Natural killer cell (primary cell): Measurements from ENCODE around the gene GLT6D1. TPM values are rescaled to one million over a fixed set of nuclear protein-coding genes. Genes with fewer than 3 reads are reported as not detected.

Experiments used
- ATAC-seq, 3 donors: fragments of 150-1000 bp in 2 of 3; fragments of 200-7000 bp in 1 of 3; cut with Tn5 transposase; 1 replicate in 1 of 3; 2 replicates in 2 of 3; pipeline ENCODE4 v1.10.0; 2021; ENCODE audit warnings: mild to moderate bottlenecking in 2 of 3, moderate library complexity in 2 of 3
- DNase-seq, 2 donors: peaks; one replicate each; pipeline versions ENCODE4 v3.0.0 to v3.0.0-alpha.2; 2013 to 2021; ENCODE audit warnings: mixed read lengths in 1 of 2
- H3K27ac ChIP-seq: one replicate; pipeline ENCODE4 v1.5.1; 2013; ENCODE audit warnings: mild to moderate bottlenecking, low read length
- H3K27me3 ChIP-seq: one replicate; pipeline ENCODE4 v1.6.1; 2013; ENCODE audit warnings: low read length; ENCODE audit not compliant: control insufficient read depth, insufficient read depth
- H3K36me3 ChIP-seq: one replicate; pipeline ENCODE4 v1.6.1; 2013; ENCODE audit warnings: low read length; ENCODE audit not compliant: control insufficient read depth, insufficient read depth
- H3K4me1 ChIP-seq: one replicate; pipeline ENCODE4 v1.6.1; 2013; ENCODE audit warnings: low read length; ENCODE audit not compliant: control insufficient read depth, insufficient read depth
- H3K4me3 ChIP-seq: one replicate; pipeline ENCODE4 v1.5.1; 2013; ENCODE audit warnings: low read length
- H3K9me3 ChIP-seq: one replicate; pipeline ENCODE4 v1.6.1; 2013; ENCODE audit warnings: low read length; ENCODE audit not compliant: control insufficient read depth, insufficient read depth
- H3K27ac Mint-ChIP-seq, 2 donors: one replicate each; pipeline ENCODE4 v1.8.0; 2022; ENCODE audit warnings: mild to moderate bottlenecking in 2 of 2, mixed read lengths in 2 of 2, moderate library complexity in 1 of 2
- H3K27me3 Mint-ChIP-seq, 2 donors: one replicate each; pipeline ENCODE4 v1.8.0; 2022; ENCODE audit warnings: low read depth in 2 of 2, mixed read lengths in 2 of 2
- H3K36me3 Mint-ChIP-seq: one replicate; pipeline ENCODE4 v1.8.0; 2022; ENCODE audit warnings: mixed read lengths
- H3K4me1 Mint-ChIP-seq, 2 donors: one replicate each; pipeline ENCODE4 v1.8.0; 2022; ENCODE audit warnings: mixed read lengths in 2 of 2
- H3K4me3 Mint-ChIP-seq: one replicate; pipeline ENCODE4 v1.8.0; 2022; ENCODE audit warnings: mild to moderate bottlenecking, moderate library complexity, mixed read lengths
- H3K9me3 Mint-ChIP-seq, 2 donors: one replicate each; pipeline ENCODE4 v1.8.0; 2022; ENCODE audit warnings: mixed read lengths in 2 of 2
- CTCF ChIP-seq: fragments of 200-600 bp; IDR thresholded peaks from one replicate; pipeline ENCODE4 v1.8.0; 2022; ENCODE audit warnings: antibody characterized with exemption
- WGBS: methylation state at CpG from one replicate; pipeline ENCODE4 v1.1.7; 2013; ENCODE audit warnings: missing lambda C conversion rate; ENCODE audit not compliant: insufficient coverage; 5-methylcytosine and 5-hydroxymethylcytosine counted together
- intact Hi-C: fragments of 100-400 bp; cut with micrococcal nuclease; formaldehyde crosslinking; loops from one replicate; pipeline ENCODE4 v1.14.2; 2022
- total RNA-seq, 4 donors: library from RNA; stranded (reverse); fragments of 120-200 nt in 1 of 4; gene quantifications; one replicate each; pipeline versions ENCODE4 v1.2.3 to v1.2.4, GENCODE V29; 2013 to 2022

Gene GLT6D1
- total RNA-seq, 3 donors from 2014 or later (not counting 1 experiment from before 2014, with no cell fraction given): not detected

GRCh38 chr9:135577256-135577655 lies 62.1 kb downstream of the GLT6D1 start:
- Mint-ChIP-seq H3K27me3 (peaks cover 0 to 3% of the 10 kb centered on the region in 2 donors), H3K4me3 (no peak overlapping the region), H3K27ac (no peak overlapping the region), H3K4me1 (no peaks in the 10 kb centered on the region), H3K36me3 (no peaks in the 10 kb centered on the region), H3K9me3 (no peaks in the 10 kb centered on the region)
- H3K36me3 ChIP-seq: no peaks in the 10 kb centered on the region
- no peak overlapping the region for H3K4me3 ChIP-seq
- ATAC-seq: no peak
- H3K9me3 ChIP-seq: no peaks in the 10 kb centered on the region
- intact Hi-C loops: no loop called here
- no peaks in the 10 kb centered on the region for H3K4me1 ChIP-seq
- no peak for DNase-seq
- H3K27me3 ChIP-seq: no peaks in the 10 kb centered on the region
- TF ChIP-seq CTCF: no peak
- no peak overlapping the region for H3K27ac ChIP-seq
- WGBS: 83% methylated on average over 10 of the region's 10 CpGs

GRCh38 chr9:135575995-135576631 lies 63.2 kb downstream of the GLT6D1 start:
- no peak overlapping the region for H3K27ac ChIP-seq
- no peak for TF ChIP-seq CTCF
- no peak overlapping the region for H3K4me3 ChIP-seq
- DNase-seq: no peak
- Mint-ChIP-seq H3K9me3 (no peaks in the 10 kb centered on the region), H3K4me3 (no peak overlapping the region), H3K27me3 (peaks cover 0 to 1% of the 10 kb centered on the region in 2 donors), H3K27ac (no peak overlapping the region), H3K36me3 (no peaks in the 10 kb centered on the region), H3K4me1 (no peaks in the 10 kb centered on the region)
- H3K36me3 ChIP-seq: no peaks in the 10 kb centered on the region
- intact Hi-C loops: no loop called here
- no peaks in the 10 kb centered on the region for H3K4me1 ChIP-seq
- no peaks in the 10 kb centered on the region for H3K9me3 ChIP-seq
- no peak for ATAC-seq
- 81% methylated on average over 22 of the region's 22 CpGs for WGBS
- no peaks in the 10 kb centered on the region for H3K27me3 ChIP-seq

GRCh38 chr9:135574943-135575342 lies 64.4 kb downstream of the GLT6D1 start:
- Mint-ChIP-seq H3K9me3 (no peaks in the 10 kb centered on the region), H3K4me3 (no peak overlapping the region), H3K27ac (no peak overlapping the region), H3K36me3 (no peaks in the 10 kb centered on the region), H3K4me1 (no peaks in the 10 kb centered on the region), H3K27me3 (no peaks in the 10 kb centered on the region)
- Histone ChIP-seq H3K4me1 (no peaks in the 10 kb centered on the region), H3K9me3 (no peaks in the 10 kb centered on the region), H3K27me3 (no peaks in the 10 kb centered on the region), H3K4me3 (no peak overlapping the region), H3K27ac (no peak overlapping the region), H3K36me3 (no peaks in the 10 kb centered on the region)
- no peak for DNase-seq
- no peak for ATAC-seq
- WGBS: 95% methylated on average over 14 of the region's 15 CpGs
- TF ChIP-seq CTCF: no peak
- intact Hi-C loops: no loop called here

- no peak overlapping the region for H3K4me3 ChIP-seq
- no peaks in the 10 kb centered on the region for H3K27me3 Mint-ChIP-seq
- ATAC-seq: no peak
- H3K27me3 ChIP-seq: no peaks in the 10 kb centered on the region
- TF ChIP-seq CTCF: no peak
- H3K27ac ChIP-seq: no peak overlapping the region
- no peak for DNase-seq
- 75% methylated on average over 14 of the region's 14 CpGs for WGBS
- H3K9me3 Mint-ChIP-seq: no peaks in the 10 kb centered on the region
- H3K27ac Mint-ChIP-seq: no peak overlapping the region
- intact Hi-C loops: no loop called here
- no peak overlapping the region for H3K4me3 Mint-ChIP-seq
- H3K4me1 Mint-ChIP-seq: no peaks in the 10 kb centered on the region
- H3K4me1 ChIP-seq: no peaks in the 10 kb centered on the region
- no peaks in the 10 kb centered on the region for H3K36me3 ChIP-seq
- H3K9me3 ChIP-seq: no peaks in the 10 kb centered on the region
- no peaks in the 10 kb centered on the region for H3K36me3 Mint-ChIP-seq
These were observed 65.0 kb downstream of the GLT6D1 start for GRCh38 chr9:135574331-135574730.
